ENCODE data around the gene GSN.
A peak's percentile ranks its signal among the peaks of the same experiment; 100 is the strongest.

- TF ChIP-seq CTCF (IDR thresholded peaks at IDR 0.05) (no peak), POLR2A (IDR thresholded peaks at IDR 0.05) (no peak), EP300 (IDR thresholded peaks at IDR 0.05) (no peak), POLR2AphosphoS5 (IDR thresholded peaks at IDR 0.05) (peak in 1 of 3 donors; percentile 45)
Measured at GRCh38 chr9:121282277-121283079, 14.5 kb downstream of the GSN start.
